ENCODE results near the gene TULP4. TPM values are rescaled to one million over a fixed set of nuclear protein-coding genes. Genes with fewer than 3 reads are reported as not detected.

Gene TULP4
- total RNA-seq, 4 donors from 2014 or later = 129 to 170 (median 156) TPM

- no peaks in the 10 kb centered on the region for H3K4me1 ChIP-seq
- H3K36me3 ChIP-seq = peaks cover 6 to 71% (median 51%) of the 10 kb centered on the region in 4 donors
- no peaks in the 10 kb centered on the region for H3K9me3 ChIP-seq
- H3K4me3 ChIP-seq = no peak overlapping the region
- intact Hi-C loops (cut with DNase I) = no loop called here
- H3K27ac ChIP-seq (replicated peaks in 1 of 4) = no peak overlapping the region
- no peak for DNase-seq (ENCODE audit: extremely low spot score)
- TF ChIP-seq CTCF (IDR thresholded peaks at IDR 0.05) = no peak
- no peak for TF ChIP-seq POLR2A (IDR thresholded peaks at IDR 0.05; ENCODE audit: low read depth)
- no peak for TF ChIP-seq POLR2AphosphoS5 (IDR thresholded peaks at IDR 0.05)
- TF ChIP-seq EP300 (IDR thresholded peaks at IDR 0.05) = no peak
- no peaks in the 10 kb centered on the region for H3K27me3 ChIP-seq
- 98% methylated on average over 7 of the region's 7 CpGs for WGBS
These were observed 191.0 kb downstream of the TULP4 start for GRCh38 chr6:158503222-158503621.

GRCh38 chr6:158503846-158504245, 191.6 kb downstream of the TULP4 start:
- H3K36me3 ChIP-seq = peaks cover under 1 to 65% (median 44%) of the 10 kb centered on the region in 4 donors
- H3K4me1 ChIP-seq = no peaks in the 10 kb centered on the region
- no peaks in the 10 kb centered on the region for H3K9me3 ChIP-seq
- no peak overlapping the region for H3K27ac ChIP-seq (replicated peaks in 1 of 4)
- no peak for TF ChIP-seq POLR2A (IDR thresholded peaks at IDR 0.05; ENCODE audit: low read depth)
- no peak for TF ChIP-seq POLR2AphosphoS5 (IDR thresholded peaks at IDR 0.05)
- no peak for TF ChIP-seq EP300 (IDR thresholded peaks at IDR 0.05)
- TF ChIP-seq CTCF (IDR thresholded peaks at IDR 0.05) = no peak
- no peaks in the 10 kb centered on the region for H3K27me3 ChIP-seq
- no peak overlapping the region for H3K4me3 ChIP-seq
- DNase-seq (ENCODE audit: extremely low spot score) = no peak
- intact Hi-C loops (cut with DNase I) = no loop called here
- WGBS = 96% methylated on average over 25 of the region's 25 CpGs

GRCh38 chr6:158505194-158505593, 192.9 kb downstream of the TULP4 start:
- intact Hi-C loops (cut with DNase I) = no loop called here

GRCh38 chr6:158506601-158507000, 194.3 kb downstream of the TULP4 start:
- WGBS = 72% methylated on average over 10 of the region's 10 CpGs
- DNase-seq (ENCODE audit: extremely low spot score) = no peak
- H3K9me3 ChIP-seq = no peaks in the 10 kb centered on the region
- no peak overlapping the region for H3K4me3 ChIP-seq
- no peak overlapping the region for H3K27ac ChIP-seq (replicated peaks in 1 of 4)
- peaks cover 0 to 38% (median 24%) of the 10 kb centered on the region in 4 donors for H3K36me3 ChIP-seq
- no peaks in the 10 kb centered on the region for H3K4me1 ChIP-seq
- TF ChIP-seq POLR2A (IDR thresholded peaks at IDR 0.05; ENCODE audit: low read depth) (no peak), CTCF (IDR thresholded peaks at IDR 0.05) (no peak), POLR2AphosphoS5 (IDR thresholded peaks at IDR 0.05) (no peak), EP300 (IDR thresholded peaks at IDR 0.05) (no peak)
- no peaks in the 10 kb centered on the region for H3K27me3 ChIP-seq
- intact Hi-C loops (cut with DNase I) = no loop called here

More at GRCh38 chr6:158505194-158505593, 192.9 kb downstream of the TULP4 start:
- 88% methylated on average over 13 of the region's 13 CpGs for WGBS
- no peaks in the 10 kb centered on the region for H3K4me1 ChIP-seq
- no peak for DNase-seq (ENCODE audit: extremely low spot score)
- peaks cover 0 to 52% (median 31%) of the 10 kb centered on the region in 4 donors for H3K36me3 ChIP-seq
- no peaks in the 10 kb centered on the region for H3K27me3 ChIP-seq
- no peak for TF ChIP-seq POLR2A (IDR thresholded peaks at IDR 0.05; ENCODE audit: low read depth)
- TF ChIP-seq EP300 (IDR thresholded peaks at IDR 0.05) = no peak
- no peak for TF ChIP-seq CTCF (IDR thresholded peaks at IDR 0.05)
- TF ChIP-seq POLR2AphosphoS5 (IDR thresholded peaks at IDR 0.05) = no peak
- H3K27ac ChIP-seq (replicated peaks in 1 of 4) = no peak overlapping the region
- no peak overlapping the region for H3K4me3 ChIP-seq
- H3K9me3 ChIP-seq = no peaks in the 10 kb centered on the region

- intact Hi-C loops (cut with DNase I) = no loop called here
- peaks cover 0 to 32% (median 18%) of the 10 kb centered on the region in 4 donors for H3K36me3 ChIP-seq
- TF ChIP-seq CTCF (IDR thresholded peaks at IDR 0.05) (no peak), EP300 (IDR thresholded peaks at IDR 0.05) (no peak), POLR2AphosphoS5 (IDR thresholded peaks at IDR 0.05) (no peak), POLR2A (IDR thresholded peaks at IDR 0.05; ENCODE audit: low read depth) (no peak)
These were observed 194.9 kb downstream of the TULP4 start for GRCh38 chr6:158507174-158507573.

More at GRCh38 chr6:158507174-158507573, 194.9 kb downstream of the TULP4 start:
- DNase-seq (ENCODE audit: extremely low spot score) = no peak
- H3K9me3 ChIP-seq = no peaks in the 10 kb centered on the region
- no peaks in the 10 kb centered on the region for H3K4me1 ChIP-seq
- H3K27me3 ChIP-seq = no peaks in the 10 kb centered on the region
- H3K4me3 ChIP-seq = no peak overlapping the region
- H3K27ac ChIP-seq (replicated peaks in 1 of 4) = no peak overlapping the region
- WGBS = 93% methylated on average over 7 of the region's 7 CpGs
